COLO668 (cell line): ENCODE data around the gene KAT14.
"Not testable (repeated sequence)": the region's sequence is repeated elsewhere in the genome, so short reads cannot be mapped to it uniquely, and the experiment has no call there.

ENCODE experiments used
- DNase-seq: peaks from one replicate; lab custom pipeline; 2025; ENCODE audit not compliant: unreplicated experiment; lab: John Stamatoyannopoulos, UW

KAT14 gene

GRCh38 chr20:18156045-18156444 is 18.4 kb downstream of the KAT14 start:
- DNase-seq, result no peak

GRCh38 chr20:18164356-18164755 is 26.7 kb downstream of the KAT14 start:
- DNase-seq, result no peak

DNA sequence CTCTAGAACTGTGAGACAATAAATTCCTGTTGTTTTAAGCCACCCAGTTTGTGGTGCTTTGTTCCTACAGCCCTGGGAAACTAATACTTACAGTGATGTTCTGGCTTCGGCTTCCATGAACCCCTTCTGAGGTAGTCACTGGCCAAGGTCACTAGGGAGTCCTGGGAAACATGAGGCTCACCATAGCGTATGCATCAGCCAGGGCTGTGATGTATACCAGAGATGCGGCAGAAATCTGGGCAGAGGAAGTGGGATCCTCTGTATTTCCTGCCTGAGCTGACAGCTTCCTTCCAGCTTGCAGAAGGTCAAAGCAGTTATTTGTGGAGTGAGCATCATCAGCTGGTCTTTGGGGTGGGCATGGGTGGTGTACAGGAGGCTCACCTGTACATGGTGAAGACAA is 27.9 kb downstream of the KAT14 start:
- no peak for DNase-seq

DNA sequence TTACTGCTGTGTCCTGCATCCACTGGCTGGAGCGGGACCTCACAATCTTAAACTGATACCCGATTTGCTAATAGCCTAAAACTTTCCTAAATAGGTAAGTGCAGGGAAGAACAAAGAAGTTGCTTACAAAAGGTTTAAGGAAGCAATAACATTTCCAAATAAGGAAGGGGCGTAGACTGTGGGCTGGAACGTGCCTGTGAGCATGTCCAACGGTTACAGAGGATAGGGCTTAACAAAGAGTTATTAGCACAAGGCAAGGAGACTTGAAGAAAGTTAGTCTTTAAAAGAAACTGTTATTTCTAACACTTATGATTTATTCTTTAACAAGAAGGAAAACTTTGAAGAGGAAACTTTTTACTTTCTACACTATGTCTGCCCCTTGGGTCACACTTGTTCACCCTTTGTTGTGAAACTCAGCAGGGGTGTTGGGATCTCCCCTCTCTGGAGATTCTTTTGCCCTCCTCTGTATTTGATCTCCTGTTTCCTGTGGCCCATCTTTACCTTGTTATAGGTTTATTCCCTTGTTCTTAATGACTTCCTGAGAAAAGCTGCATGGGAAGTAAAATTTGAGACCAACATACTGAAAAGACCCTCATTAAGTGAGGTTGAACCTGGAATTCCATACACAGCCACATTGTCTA is 28.7 kb downstream of the KAT14 start:
- no peak for DNase-seq

DNA sequence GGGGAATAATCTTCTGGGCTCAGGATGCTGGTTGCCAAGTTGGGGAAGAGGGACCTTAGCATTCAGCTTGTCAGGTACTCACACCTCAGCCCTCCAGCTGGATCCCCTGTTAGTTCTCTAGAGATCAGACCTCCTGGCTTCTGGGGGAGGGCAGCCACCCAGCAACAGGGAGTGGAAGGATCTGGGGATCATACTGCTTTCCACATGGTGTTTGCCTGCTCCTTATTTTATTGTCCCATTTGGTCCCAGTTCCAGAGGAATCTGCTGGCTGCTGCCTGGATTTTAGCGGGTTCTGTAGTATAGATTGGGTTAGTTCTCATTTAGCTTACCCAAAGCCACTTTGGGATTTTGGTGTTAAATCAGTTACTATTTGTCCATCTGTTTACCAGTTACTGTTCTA is 29.3 kb downstream of the KAT14 start:
- DNase-seq, result no peak

DNA sequence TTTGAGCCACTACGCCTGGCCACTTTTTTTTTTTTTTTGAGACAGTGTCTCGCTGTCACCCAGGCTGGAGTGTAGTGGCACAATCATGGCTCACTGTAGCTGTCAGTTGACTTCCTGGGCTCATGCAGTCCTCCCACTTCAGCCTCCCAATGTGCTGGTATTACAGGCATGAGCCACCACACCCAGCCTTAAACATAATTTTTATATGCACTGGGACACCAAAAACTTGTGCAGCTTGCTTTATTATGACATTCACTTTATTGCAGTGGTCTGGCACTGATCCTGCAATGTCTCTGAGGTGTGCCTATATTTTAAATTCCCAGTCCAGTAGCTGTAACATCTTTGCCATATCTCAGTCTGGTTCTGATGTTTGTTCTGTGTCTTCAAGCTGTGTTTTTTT is 34.7 kb downstream of the KAT14 start:
- no peak for DNase-seq

DNA sequence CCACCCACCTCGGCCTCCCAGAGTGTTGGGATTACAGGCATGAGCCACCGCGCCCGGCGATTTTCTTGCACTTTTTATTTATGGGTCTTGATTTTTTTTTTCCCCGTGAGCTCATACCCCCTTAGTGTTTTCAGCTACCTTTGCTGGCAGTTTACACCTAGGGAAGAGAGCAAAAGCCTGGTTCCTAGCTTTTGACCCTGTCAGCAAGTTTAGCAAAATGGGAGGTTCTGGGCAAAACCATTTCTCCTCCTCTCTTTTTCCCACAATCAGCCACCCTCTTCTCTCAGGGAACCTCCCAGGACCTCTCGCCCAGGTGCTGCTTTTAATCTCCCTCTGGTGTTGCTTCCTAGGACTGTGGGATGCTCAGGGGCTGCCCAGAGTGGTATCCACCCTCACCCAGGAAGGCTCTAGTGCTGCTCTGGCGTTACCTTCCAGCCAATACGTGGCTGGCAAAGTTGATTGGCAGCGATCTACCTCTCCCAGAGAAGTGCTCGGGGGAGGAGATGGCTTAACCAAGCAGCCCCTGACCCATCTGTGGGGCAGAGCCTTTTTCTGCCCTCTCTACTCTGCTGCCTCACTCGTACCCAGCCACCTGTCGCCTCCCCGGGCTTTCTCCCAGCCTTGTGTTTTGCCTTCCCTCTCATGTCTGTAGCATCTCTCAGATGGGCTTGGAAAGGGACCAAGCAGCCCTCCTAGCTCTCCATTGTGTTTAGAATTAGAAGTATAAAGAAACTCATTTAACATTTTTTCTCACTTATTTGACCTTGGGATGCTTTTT is 37.4 kb downstream of the KAT14 start:
- no peak for DNase-seq

- no peak for DNase-seq
These were observed 38.7 kb downstream of the KAT14 start for GRCh38 chr20:18176318-18176785.

GRCh38 chr20:18180366-18180765 is 42.7 kb downstream of the KAT14 start:
- not testable (repeated sequence) for DNase-seq

GRCh38 chr20:18180815-18181214 is 43.2 kb downstream of the KAT14 start:
- no peak for DNase-seq

DNA sequence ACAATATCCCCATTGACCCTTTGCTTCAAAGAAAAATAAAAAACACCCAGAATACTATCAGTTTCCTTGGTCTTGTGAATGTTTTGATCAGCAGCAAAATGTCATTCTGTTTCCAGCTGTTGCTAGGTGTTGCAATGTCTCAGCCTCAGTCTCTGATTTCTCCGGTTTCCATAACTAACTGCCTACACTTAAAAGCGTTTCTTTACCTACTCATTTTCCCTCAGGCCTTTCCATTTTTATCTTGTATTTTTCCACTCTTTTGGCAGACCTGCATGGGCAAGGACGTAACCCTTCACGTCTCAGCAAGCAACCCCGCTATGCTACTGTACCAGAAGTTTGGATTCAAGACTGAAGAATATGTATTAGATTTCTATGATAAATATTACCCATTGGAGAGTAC is 49.4 kb downstream of the KAT14 start:
- no peak for DNase-seq

DNA sequence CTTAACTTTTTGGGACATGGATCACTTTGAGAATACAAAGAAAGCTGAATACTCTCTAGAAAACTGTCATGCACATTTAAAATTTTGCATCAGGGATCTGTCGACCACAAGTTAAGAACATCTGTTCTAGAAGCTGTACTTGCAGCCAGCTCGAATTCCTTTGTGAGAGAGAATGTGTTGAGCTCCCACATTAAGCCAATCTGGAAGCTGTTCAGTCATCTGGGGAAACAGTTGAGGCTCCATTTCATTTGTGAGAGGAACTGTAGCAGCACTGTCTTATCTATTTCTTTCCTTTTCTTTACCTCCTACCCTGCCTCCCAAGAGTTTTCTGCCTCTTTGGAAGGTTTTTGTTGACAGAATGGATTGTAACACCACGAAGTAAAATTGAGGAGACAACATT is 50.8 kb downstream of the KAT14 start:
- no peak for DNase-seq

- DNase-seq, result no peak
These were observed 52.9 kb downstream of the KAT14 start for GRCh38 chr20:18190338-18191233.

- no peak for DNase-seq
These were observed 53.6 kb downstream of the KAT14 start for GRCh38 chr20:18191306-18191705.

DNA sequence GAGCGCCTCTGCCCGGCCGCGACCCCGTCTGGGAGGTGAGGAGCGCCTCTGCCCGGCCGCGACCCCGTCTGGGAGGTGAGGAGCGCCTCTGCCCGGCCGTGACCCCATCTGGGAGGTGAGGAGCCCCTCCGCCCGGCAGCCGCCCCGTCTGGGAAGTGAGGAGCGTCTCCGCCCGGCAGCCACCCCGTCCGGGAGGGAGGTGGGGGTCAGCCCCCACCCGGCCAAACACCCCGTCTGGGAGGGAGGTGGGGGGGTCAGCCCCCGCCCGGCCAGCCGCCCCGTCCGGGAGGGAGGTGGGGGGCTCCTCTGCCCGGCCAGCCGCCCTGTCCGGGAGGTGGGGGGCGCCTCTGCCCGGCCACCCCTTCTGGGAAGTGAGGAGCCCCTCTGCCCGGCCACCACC is 56.8 kb downstream of the KAT14 start:
- DNase-seq, result not testable (repeated sequence)

- DNase-seq, result no peak
These were observed 58.3 kb downstream of the KAT14 start for GRCh38 chr20:18195931-18196330.

- no peak for DNase-seq
These were observed 59.9 kb downstream of the KAT14 start for GRCh38 chr20:18197382-18198070.

- DNase-seq, result no peak
These were observed 65.3 kb downstream of the KAT14 start for GRCh38 chr20:18202966-18203365.

DNA sequence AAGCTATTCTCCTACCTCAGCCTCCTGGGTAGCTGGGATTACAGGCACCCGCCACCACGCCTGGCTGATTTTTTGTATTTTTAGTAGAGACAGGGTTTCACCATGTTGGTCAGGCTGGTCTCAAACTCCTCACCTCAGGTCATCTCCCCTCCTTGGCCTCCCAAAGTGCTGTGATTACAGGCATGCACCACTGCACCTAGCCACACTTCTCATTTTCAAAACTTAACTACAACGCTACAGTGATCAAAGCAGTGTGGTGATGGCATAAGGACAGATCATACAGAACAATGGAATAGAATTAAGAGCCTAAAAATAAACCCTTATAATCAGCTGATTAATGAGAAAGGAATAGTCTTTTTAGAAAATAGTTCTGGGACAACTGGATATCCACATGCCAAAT is 66.0 kb downstream of the KAT14 start:
- not testable (repeated sequence) for DNase-seq

DNA sequence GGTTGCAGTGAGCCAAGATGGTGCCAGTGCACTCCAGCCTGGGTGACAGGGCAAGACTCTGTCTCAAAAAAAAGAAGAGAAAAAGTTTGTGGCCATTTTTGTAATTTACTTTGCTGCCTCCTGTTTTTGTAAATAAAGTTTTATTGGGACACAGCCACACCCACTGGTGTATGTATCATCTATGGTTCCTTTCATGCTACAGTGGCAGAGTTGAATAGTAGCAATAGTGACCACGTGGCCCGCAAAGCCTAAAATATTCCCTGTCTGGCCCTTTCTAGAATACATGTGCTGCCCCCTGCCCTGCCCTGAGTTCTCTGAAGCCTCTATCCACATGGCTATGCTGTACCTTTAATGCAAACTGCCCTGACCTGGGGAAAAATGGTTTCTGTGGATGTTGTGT is 75.3 kb downstream of the KAT14 start:
- no peak for DNase-seq

GRCh38 chr20:18215566-18215965 is 77.9 kb downstream of the KAT14 start:
- no peak for DNase-seq
